ENCODE results near the gene PADI2. TPM values are rescaled to one million over a fixed set of nuclear protein-coding genes. Genes with fewer than 3 reads are reported as not detected.
A peak's percentile ranks its signal among the peaks of the same experiment; 100 is the strongest.

The PADI2 gene
- total RNA-seq, 1 experiment from 2014 or later, result 3.0 TPM

DNA sequence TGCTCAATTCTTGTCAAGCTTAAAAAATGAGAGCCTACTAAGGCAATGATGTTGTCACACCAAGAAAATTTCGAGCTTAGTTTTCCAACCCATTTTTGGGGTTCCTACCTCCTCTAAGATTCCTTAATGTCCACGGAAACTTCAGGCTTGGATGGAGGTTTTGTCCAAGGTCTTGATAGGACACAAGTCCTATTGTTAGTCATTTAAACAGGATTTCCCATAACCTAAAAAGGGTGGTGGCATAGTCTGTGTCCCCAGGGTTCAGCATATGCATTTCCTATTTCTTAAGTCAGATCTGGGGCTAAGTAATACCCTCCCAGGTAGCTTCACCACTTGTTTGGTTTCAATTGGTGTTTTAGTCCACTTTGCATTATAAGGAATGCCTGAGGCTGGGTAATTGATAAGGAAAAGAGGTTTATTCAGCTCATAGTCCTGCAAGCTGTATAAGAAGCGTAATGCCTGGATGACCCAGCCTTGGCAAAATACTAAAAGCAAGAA is 10.9 kb upstream of the PADI2 start:
- TF ChIP-seq, protein P1, sequence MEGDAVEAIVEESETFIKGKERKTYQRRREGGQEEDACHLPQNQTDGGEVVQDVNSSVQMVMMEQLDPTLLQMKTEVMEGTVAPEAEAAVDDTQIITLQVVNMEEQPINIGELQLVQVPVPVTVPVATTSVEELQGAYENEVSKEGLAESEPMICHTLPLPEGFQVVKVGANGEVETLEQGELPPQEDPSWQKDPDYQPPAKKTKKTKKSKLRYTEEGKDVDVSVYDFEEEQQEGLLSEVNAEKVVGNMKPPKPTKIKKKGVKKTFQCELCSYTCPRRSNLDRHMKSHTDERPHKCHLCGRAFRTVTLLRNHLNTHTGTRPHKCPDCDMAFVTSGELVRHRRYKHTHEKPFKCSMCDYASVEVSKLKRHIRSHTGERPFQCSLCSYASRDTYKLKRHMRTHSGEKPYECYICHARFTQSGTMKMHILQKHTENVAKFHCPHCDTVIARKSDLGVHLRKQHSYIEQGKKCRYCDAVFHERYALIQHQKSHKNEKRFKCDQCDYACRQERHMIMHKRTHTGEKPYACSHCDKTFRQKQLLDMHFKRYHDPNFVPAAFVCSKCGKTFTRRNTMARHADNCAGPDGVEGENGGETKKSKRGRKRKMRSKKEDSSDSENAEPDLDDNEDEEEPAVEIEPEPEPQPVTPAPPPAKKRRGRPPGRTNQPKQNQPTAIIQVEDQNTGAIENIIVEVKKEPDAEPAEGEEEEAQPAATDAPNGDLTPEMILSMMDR (conservative IDR thresholded peaks at IDR 0.05), result no peak
- no peak overlapping the region for H2BK20ac ChIP-seq (ENCODE audit: low read depth, low read length, poor library complexity, severe bottlenecking)
- no peak overlapping the region for H3K56ac ChIP-seq (ENCODE audit: insufficient read length, low read depth, low read length)
- WGBS (ENCODE audit: extremely low coverage, insufficient read length, low lambda C conversion rate), result no CpG with 5 or more reads among the region's 3 CpGs
- no peak overlapping the region for H4K8ac ChIP-seq (replicated peaks; ENCODE audit: insufficient read length, low read depth, low read length)
- no peak overlapping the region for H4K5ac ChIP-seq (ENCODE audit: insufficient read length, low read depth, low read length)
- Mint-ChIP-seq H3K36me3 (ENCODE audit: insufficient read depth in 1 of 3, low read depth in 3 of 3) (peaks cover 0 to 2% (median 0%) of the 10 kb centered on the region in 3 experiments; a peak in 1 of 7 replicates), H3K9me3 (peaks cover under 1 to 3% of the 10 kb centered on the region in 2 experiments; a peak in 4 of 5 replicates), H3K4me1 (peaks cover 25 to 30% of the 10 kb centered on the region in 2 experiments), H3K4me3 (no peak overlapping the region; a peak in 1 of 5 replicates), H3K27ac (peak overlapping the region in 1 of 3 experiments; percentile 85; a peak in 3 of 7 replicates), H3K27me3 (ENCODE audit: low read depth) (no peaks in the 10 kb centered on the region; the same call in 1 of the 2 replicates)
- peak overlapping the region; percentile 32 for H3K4me2 ChIP-seq (ENCODE audit: insufficient read depth, insufficient read length, low read length)
- H3K18ac ChIP-seq (ENCODE audit: insufficient read length, low read depth, low read length), result no peak overlapping the region
- H4K91ac ChIP-seq (ENCODE audit: insufficient read length, low read depth, low read length), result no peak overlapping the region
- no peak overlapping the region for H2BK15ac ChIP-seq (ENCODE audit: low read depth, low read length)
- no peaks in the 10 kb centered on the region for H3K27me3 ChIP-seq (ENCODE audit: insufficient read depth, low read length)
- DNase-seq, result no peak
- H3K9ac ChIP-seq (ENCODE audit: extremely low read depth, insufficient read length, low read length), result peak overlapping the region; percentile 6
- H2AK5ac ChIP-seq (ENCODE audit: insufficient read length, low read length), result no peak overlapping the region
- peak overlapping the region; percentile 21 for H3K27ac ChIP-seq (ENCODE audit: insufficient read length, low read depth, low read length)
- H3K14ac ChIP-seq (ENCODE audit: insufficient read depth, low read length), result no peak overlapping the region
- H4K20me1 ChIP-seq (ENCODE audit: control insufficient read depth, insufficient read depth, insufficient read length), result no peaks in the 10 kb centered on the region
- H3K23me2 ChIP-seq (ENCODE audit: insufficient read length, low read depth, low read length, poor library complexity, severe bottlenecking), result no peaks in the 10 kb centered on the region
- H3K9me3 ChIP-seq (ENCODE audit: control insufficient read depth, low read depth, low read length), result no peaks in the 10 kb centered on the region
- H3K79me2 ChIP-seq (ENCODE audit: insufficient read depth, low read length), result no peaks in the 10 kb centered on the region
- no peak overlapping the region for H2BK12ac ChIP-seq (ENCODE audit: insufficient read length, low read depth, low read length)
- no peak overlapping the region for H2AFZ ChIP-seq (ENCODE audit: low read length)
- H3K4ac ChIP-seq (ENCODE audit: low read depth, low read length), result no peak overlapping the region
- no peak overlapping the region for H3K23ac ChIP-seq (ENCODE audit: insufficient read length, low read depth, low read length)
- H2BK5ac ChIP-seq (ENCODE audit: insufficient read length, low read length), result no peak overlapping the region
- no peak overlapping the region for H3T11ph ChIP-seq (ENCODE audit: low read length)
- H3K4me1 ChIP-seq (ENCODE audit: insufficient read depth, low read length), result peaks cover 3% of the 10 kb centered on the region; the same call in 1 of the 2 replicates
- no peak overlapping the region for H2BK120ac ChIP-seq (ENCODE audit: low read depth, low read length, poor library complexity, severe bottlenecking)
- no peaks in the 10 kb centered on the region for H3K79me1 ChIP-seq (ENCODE audit: insufficient read depth, low read depth, low read length, poor library complexity, severe bottlenecking)
